HEK293 (cell line): ENCODE measurements around the gene MRPS6.

Experiments
- CTCF ChIP-seq: fragments of 450-650 bp; formaldehyde crosslinking; IDR thresholded peaks from 2 replicates; pipeline ENCODE4 v1.5.1; 2016; ENCODE audit warnings: missing biosample characterization, missing genetic modification characterization
- GLI4 ChIP-seq: fragments of 450-650 bp; formaldehyde crosslinking; IDR thresholded peaks from 2 replicates; pipeline ENCODE4 v1.5.1; 2016; ENCODE audit warnings: missing biosample characterization, missing genetic modification characterization
- ZNF585B ChIP-seq: fragments of 450-650 bp; formaldehyde crosslinking; IDR thresholded peaks from 2 replicates; pipeline ENCODE4 v1.5.1; 2016; ENCODE audit warnings: missing biosample characterization, missing genetic modification characterization
- ZSCAN23 ChIP-seq: fragments of 450-650 bp; formaldehyde crosslinking; IDR thresholded peaks from 2 replicates; pipeline ENCODE4 v1.5.1; 2016; ENCODE audit warnings: missing biosample characterization, missing genetic modification characterization

- TF ChIP-seq CTCF (tag by site-specific recombination): no peak
- no peak for TF ChIP-seq ZSCAN23 (tag by site-specific recombination)
- no peak for TF ChIP-seq ZNF585B (tag by site-specific recombination)
- TF ChIP-seq GLI4 (tag by site-specific recombination): no peak
Measured at GRCh38 chr21:34135330-34135729, 62.0 kb downstream of the MRPS6 start.
